Measurements from ENCODE around the gene EIF5AL1.
"Not testable (repeated sequence)": the region's sequence is repeated elsewhere in the genome, so short reads cannot be mapped to it uniquely, and the experiment has no call there.

Gene EIF5AL1

DNA sequence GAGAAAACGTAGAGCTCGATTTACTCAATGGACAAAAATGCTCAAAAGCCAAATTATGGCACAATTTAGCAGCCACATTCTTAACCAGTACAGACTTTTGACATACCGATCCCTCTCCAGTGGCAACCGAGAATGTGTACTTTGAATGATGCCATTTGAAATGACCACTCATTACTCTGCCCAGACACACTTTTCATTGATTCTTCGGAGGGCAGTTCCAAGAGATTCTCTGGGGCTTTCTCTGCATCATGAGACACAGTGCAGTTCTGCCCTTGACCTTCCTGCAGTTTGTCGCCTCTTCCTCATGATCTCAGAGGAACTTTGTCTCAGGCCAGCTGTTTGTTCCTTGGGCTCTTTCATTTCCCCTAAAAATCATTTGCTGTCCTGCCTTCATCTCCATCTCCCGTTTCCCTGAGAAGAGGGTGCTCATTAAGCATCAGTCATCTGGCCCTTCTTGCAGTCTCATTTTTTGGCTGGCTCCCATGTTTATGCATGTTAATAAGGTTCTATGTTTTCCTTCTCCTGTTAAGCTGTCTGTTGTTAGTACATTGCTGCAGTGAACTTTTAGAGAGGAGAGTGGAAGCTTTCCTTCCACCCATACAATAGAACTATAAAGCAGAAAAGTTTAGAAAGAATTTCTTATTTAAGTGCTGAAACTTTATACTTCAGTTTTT is 4.3 kb downstream of the EIF5AL1 start:
- H3F3A ChIP-seq (ENCODE audit: insufficient read depth, low read length); H3K4me3 ChIP-seq (ENCODE audit: low read depth, low read length, poor library complexity, severe bottlenecking); H3K4me2 ChIP-seq (ENCODE audit: low read length); H2AFZ ChIP-seq (ENCODE audit: low read length); H3K4me1 ChIP-seq (ENCODE audit: insufficient read depth, low read length, severe bottlenecking); H3K9me2 ChIP-seq (ENCODE audit: low read depth, low read length); H3K79me2 ChIP-seq (ENCODE audit: insufficient read depth, low read length); H4K20me1 ChIP-seq (ENCODE audit: insufficient read depth, low read length); H3K27ac ChIP-seq (ENCODE audit: low read depth, low read length, poor library complexity, severe bottlenecking); H3K27me3 ChIP-seq (ENCODE audit: insufficient read depth, low read length); H3K36me3 ChIP-seq (ENCODE audit: insufficient read depth, low read length); H3K9me3 ChIP-seq (ENCODE audit: low read length); H3K9ac ChIP-seq (ENCODE audit: low read length): not testable (repeated sequence)

DNA sequence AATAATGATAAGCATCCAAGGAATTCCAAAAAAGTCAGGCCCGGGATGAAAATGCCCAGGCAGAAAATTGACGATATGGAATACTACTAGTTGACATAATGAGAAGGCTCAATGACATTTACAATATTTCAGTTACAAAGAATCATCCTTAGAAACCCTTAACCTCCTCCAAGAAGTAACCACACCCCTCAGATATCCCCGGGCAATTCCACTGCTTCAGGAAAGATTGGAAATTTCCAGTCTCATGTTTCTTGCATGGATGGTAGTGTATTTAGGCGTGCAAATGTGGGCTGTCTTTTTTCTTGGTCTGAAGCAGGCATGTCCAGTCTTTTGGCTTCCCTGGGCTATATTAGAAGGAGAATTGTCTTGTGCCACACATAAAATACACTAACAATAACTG is 5.2 kb downstream of the EIF5AL1 start:
- not testable (repeated sequence) for H3K27ac ChIP-seq (ENCODE audit: low read depth, low read length, poor library complexity, severe bottlenecking); H4K20me1 ChIP-seq (ENCODE audit: insufficient read depth, low read length); H3K4me1 ChIP-seq (ENCODE audit: insufficient read depth, low read length, severe bottlenecking); H3K36me3 ChIP-seq (ENCODE audit: insufficient read depth, low read length); H3K79me2 ChIP-seq (ENCODE audit: insufficient read depth, low read length); H3K27me3 ChIP-seq (ENCODE audit: insufficient read depth, low read length); H3K4me2 ChIP-seq (ENCODE audit: low read length); H2AFZ ChIP-seq (ENCODE audit: low read length); H3K4me3 ChIP-seq (ENCODE audit: low read depth, low read length, poor library complexity, severe bottlenecking); H3K9me2 ChIP-seq (ENCODE audit: low read depth, low read length); H3K9ac ChIP-seq (ENCODE audit: low read length); H3K9me3 ChIP-seq (ENCODE audit: low read length); H3F3A ChIP-seq (ENCODE audit: insufficient read depth, low read length)

DNA sequence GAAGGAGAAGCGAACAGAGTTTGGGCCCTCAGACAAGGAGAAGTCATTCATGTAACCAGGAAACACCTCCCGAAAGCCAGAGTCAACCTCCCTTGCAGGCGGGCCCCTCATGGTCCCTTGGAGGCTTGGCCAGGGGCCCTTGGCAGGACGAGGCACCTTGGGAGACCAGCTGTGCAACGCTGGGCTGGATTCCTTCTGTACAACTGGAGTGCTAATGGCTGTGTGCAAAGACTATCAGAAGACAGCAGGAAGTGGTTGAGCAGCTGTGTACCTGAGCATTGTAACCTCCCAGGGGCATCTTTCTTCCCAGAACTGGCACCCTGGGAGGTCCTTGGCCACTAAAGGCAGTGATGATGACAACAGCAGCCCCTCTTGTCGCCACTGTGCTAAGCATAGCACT is 9.4 kb downstream of the EIF5AL1 start:
- not testable (repeated sequence) for H3K4me3 ChIP-seq (ENCODE audit: low read depth, low read length, poor library complexity, severe bottlenecking); H3K4me2 ChIP-seq (ENCODE audit: low read length); H3K36me3 ChIP-seq (ENCODE audit: insufficient read depth, low read length); H3F3A ChIP-seq (ENCODE audit: insufficient read depth, low read length); H3K4me1 ChIP-seq (ENCODE audit: insufficient read depth, low read length, severe bottlenecking); H3K27ac ChIP-seq (ENCODE audit: low read depth, low read length, poor library complexity, severe bottlenecking); H3K9me2 ChIP-seq (ENCODE audit: low read depth, low read length); H3K27me3 ChIP-seq (ENCODE audit: insufficient read depth, low read length); H3K9me3 ChIP-seq (ENCODE audit: low read length); H3K9ac ChIP-seq (ENCODE audit: low read length); H4K20me1 ChIP-seq (ENCODE audit: insufficient read depth, low read length); H2AFZ ChIP-seq (ENCODE audit: low read length); H3K79me2 ChIP-seq (ENCODE audit: insufficient read depth, low read length)

DNA sequence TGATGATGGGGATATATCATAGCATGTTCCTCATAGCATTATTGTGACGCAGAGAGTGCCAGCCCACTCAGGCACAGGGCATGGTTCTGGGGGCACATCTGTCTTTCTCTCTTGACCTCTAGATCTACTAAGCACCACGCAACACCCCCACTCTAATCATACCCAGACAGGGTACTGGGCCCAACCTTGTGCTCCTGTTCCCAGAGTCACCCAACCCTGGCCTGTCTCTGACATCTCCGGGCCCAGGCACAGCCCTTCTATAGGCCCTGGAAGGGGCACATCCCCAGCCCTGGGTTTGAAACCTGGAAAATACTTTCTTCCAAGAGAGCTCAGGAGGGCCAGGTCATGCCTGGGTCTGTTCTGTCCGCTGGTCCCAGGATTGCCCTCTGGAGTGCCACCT is 10.1 kb downstream of the EIF5AL1 start:
- H3K4me3 ChIP-seq (ENCODE audit: low read depth, low read length, poor library complexity, severe bottlenecking); H3K79me2 ChIP-seq (ENCODE audit: insufficient read depth, low read length); H3K9me3 ChIP-seq (ENCODE audit: low read length); H3F3A ChIP-seq (ENCODE audit: insufficient read depth, low read length); H3K4me1 ChIP-seq (ENCODE audit: insufficient read depth, low read length, severe bottlenecking); H3K36me3 ChIP-seq (ENCODE audit: insufficient read depth, low read length); H3K9me2 ChIP-seq (ENCODE audit: low read depth, low read length); H3K9ac ChIP-seq (ENCODE audit: low read length); H4K20me1 ChIP-seq (ENCODE audit: insufficient read depth, low read length); H3K27ac ChIP-seq (ENCODE audit: low read depth, low read length, poor library complexity, severe bottlenecking); H2AFZ ChIP-seq (ENCODE audit: low read length); H3K4me2 ChIP-seq (ENCODE audit: low read length); H3K27me3 ChIP-seq (ENCODE audit: insufficient read depth, low read length): not testable (repeated sequence)

DNA sequence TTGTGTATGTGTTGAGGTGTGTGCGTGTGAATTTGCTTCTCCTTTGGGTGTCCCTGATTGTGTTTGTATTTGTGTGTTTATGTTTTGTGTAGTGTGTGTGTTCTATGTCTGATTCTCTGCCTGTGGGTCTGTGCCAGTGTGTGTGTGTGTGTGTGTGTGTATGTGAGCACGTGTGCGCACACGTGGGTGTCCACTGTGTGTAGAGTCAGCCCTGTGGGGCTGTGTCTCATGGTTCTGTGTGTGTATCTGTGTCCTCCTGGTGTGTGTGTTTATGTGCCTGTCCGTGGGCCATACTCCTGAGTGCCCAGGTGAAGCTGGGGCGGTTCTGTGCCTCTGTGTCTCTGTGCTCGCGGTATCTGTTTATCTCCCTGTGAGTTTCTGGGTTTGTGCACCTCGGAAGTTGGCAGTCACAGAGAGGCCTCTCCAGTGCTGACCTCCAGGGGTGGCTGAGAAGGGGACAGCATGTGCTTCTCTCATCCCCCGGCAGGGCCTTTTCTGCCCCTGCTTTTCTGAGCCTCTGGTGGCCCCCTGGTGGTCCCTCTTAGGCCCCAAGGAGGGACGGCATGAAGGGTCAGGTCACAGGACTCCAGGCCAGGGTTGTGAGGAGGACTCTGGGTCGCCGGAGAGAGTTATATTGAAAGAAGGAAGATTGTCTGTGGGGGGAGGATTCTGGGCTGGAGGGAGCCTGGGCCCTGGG is 11.0 kb downstream of the EIF5AL1 start:
- H3K9me3 ChIP-seq (ENCODE audit: low read length); H3K4me2 ChIP-seq (ENCODE audit: low read length); H3K4me3 ChIP-seq (ENCODE audit: low read depth, low read length, poor library complexity, severe bottlenecking); H3K79me2 ChIP-seq (ENCODE audit: insufficient read depth, low read length); H3F3A ChIP-seq (ENCODE audit: insufficient read depth, low read length); H3K27me3 ChIP-seq (ENCODE audit: insufficient read depth, low read length); H3K36me3 ChIP-seq (ENCODE audit: insufficient read depth, low read length); H3K4me1 ChIP-seq (ENCODE audit: insufficient read depth, low read length, severe bottlenecking); H2AFZ ChIP-seq (ENCODE audit: low read length); H3K9ac ChIP-seq (ENCODE audit: low read length); H3K27ac ChIP-seq (ENCODE audit: low read depth, low read length, poor library complexity, severe bottlenecking); H4K20me1 ChIP-seq (ENCODE audit: insufficient read depth, low read length); H3K9me2 ChIP-seq (ENCODE audit: low read depth, low read length): not testable (repeated sequence)

DNA sequence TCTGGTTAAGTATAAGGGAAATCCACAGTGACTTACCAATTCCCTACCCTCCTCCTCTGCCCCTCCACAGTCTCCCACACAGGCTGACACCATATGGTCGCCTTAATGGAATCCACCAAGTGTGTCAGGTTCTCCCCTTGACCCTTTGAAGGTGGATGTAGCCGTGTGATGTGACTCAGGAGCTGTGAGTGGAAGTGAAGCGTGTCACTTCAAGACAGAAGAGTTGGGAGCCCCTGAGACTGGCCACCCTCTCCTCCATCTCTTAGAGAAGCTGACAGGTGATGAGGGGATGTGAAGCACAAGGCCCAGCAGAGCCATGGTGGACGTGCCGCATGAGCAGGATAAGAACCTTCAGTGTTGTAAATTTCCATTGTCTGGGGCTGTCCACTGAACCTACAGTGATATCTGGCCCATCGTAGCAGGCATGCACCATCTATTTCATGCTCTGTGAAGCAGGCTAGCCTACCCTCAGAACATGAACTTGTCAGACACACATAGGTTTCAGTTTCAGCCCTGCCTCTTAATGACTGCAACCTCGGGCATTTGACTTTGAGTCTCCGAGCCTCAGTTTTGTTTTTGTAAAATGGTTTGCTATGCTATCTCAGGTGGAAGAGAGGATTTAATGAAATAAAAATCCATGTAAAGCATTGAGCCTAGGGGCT is 12.8 kb downstream of the EIF5AL1 start:
- not testable (repeated sequence) for H2AFZ ChIP-seq (ENCODE audit: low read length); H3F3A ChIP-seq (ENCODE audit: insufficient read depth, low read length); H3K27me3 ChIP-seq (ENCODE audit: insufficient read depth, low read length); H3K4me2 ChIP-seq (ENCODE audit: low read length); H3K9me3 ChIP-seq (ENCODE audit: low read length); H3K4me3 ChIP-seq (ENCODE audit: low read depth, low read length, poor library complexity, severe bottlenecking); H3K9me2 ChIP-seq (ENCODE audit: low read depth, low read length); H3K36me3 ChIP-seq (ENCODE audit: insufficient read depth, low read length); H3K79me2 ChIP-seq (ENCODE audit: insufficient read depth, low read length); H3K4me1 ChIP-seq (ENCODE audit: insufficient read depth, low read length, severe bottlenecking); H3K9ac ChIP-seq (ENCODE audit: low read length); H3K27ac ChIP-seq (ENCODE audit: low read depth, low read length, poor library complexity, severe bottlenecking); H4K20me1 ChIP-seq (ENCODE audit: insufficient read depth, low read length)

DNA sequence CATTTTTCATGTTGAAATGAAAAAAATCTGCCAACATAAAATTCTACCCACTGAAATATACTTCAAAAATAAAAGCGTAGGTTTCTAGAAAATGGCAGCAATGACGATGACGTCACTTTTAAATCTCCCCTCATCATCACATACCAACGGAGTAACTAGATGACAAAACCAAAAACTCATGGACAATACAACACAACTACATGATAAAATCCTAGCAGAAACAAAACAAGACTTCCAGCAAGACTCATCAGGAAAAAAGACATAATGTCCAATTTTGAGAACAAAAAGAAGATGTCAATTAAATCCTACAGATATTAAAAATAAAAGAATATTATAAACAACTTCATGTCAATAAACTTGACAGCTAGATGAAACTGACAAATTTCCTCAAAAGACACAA is 15.9 kb downstream of the EIF5AL1 start:
- not testable (repeated sequence) for H3K27me3 ChIP-seq (ENCODE audit: insufficient read depth, low read length); H3K36me3 ChIP-seq (ENCODE audit: insufficient read depth, low read length); H3K4me3 ChIP-seq (ENCODE audit: low read depth, low read length, poor library complexity, severe bottlenecking); H2AFZ ChIP-seq (ENCODE audit: low read length); H3K79me2 ChIP-seq (ENCODE audit: insufficient read depth, low read length); H3K9ac ChIP-seq (ENCODE audit: low read length); H3K27ac ChIP-seq (ENCODE audit: low read depth, low read length, poor library complexity, severe bottlenecking); H3K4me2 ChIP-seq (ENCODE audit: low read length); H3K9me3 ChIP-seq (ENCODE audit: low read length); H3F3A ChIP-seq (ENCODE audit: insufficient read depth, low read length); H4K20me1 ChIP-seq (ENCODE audit: insufficient read depth, low read length); H3K4me1 ChIP-seq (ENCODE audit: insufficient read depth, low read length, severe bottlenecking); H3K9me2 ChIP-seq (ENCODE audit: low read depth, low read length)

All from OCI-LY1 (cell line).